ENCODE results near the gene MROH7. TPM values are rescaled to one million over a fixed set of nuclear protein-coding genes. Genes with fewer than 3 reads are reported as not detected.

The MROH7 gene
- total and polyA plus RNA-seq, 2 of the 13 experiments (the other 11 are each of a cell fraction or from before 2014, with no cell fraction given): 0.09 TPM

DNA sequence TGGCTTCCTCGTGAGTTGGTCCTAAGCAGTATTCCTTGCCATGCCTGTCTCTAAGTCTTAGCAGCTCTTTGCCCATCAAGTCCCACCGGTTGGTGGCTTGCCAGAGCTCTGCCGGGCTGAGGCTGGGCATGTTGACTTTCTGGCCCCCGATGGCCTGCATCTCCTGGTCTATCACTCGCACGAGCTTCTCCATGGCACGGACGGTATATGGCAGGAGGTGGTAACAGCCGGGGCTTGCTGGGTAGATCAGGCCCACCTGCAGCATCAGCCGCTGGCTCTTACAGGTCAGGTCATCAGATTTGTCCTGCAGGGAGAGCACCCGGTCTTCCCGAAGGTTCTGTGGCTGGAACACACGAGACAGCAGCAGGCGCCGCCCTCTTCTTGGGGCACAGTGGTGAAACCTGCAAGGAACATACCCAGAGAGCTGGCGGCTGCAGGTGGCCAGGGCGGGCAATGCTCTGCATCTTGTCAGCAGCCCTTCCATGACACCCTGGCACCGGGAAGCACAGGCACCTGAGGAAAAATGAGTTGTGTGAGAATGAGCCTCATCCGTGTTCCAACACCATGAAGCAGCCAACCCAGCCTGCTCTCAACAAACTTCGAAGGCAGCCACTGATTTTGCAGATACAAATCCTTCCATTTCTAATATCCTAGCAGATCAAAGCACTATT is 117.2 kb downstream of the MROH7 start (continued):
- no peak for TF ChIP-seq SRSF9 (IDR thresholded peaks at IDR 0.05; ENCODE audit: borderline replicate concordance, insufficient read depth, low read depth, low read length, poor library complexity, severe bottlenecking)

Other genes with a start within 250 kb of the MROH7 start
- gene SSBP3, start 235.4 kb upstream of the MROH7 start, total RNA-seq (2016; rRNA removed; fragmentation: Illumina TruSeq; extraction: Trizol): 7.5 and 8.5 TPM in 2 replicates
- gene SSBP3, start 235.4 kb upstream of the MROH7 start, polyA plus RNA-seq (2011; rRNA removed): 17.6 and 19.0 TPM in 2 replicates
- 3.0 and 3.3 TPM in 2 replicates for gene ACOT11, start 93.6 kb upstream of the MROH7 start, total RNA-seq (2016; rRNA removed; fragmentation: Illumina TruSeq; extraction: Trizol)
- 2.6 and 2.8 TPM in 2 replicates for gene ACOT11, start 93.6 kb upstream of the MROH7 start, polyA plus RNA-seq (2011; rRNA removed)
- 1.5 and 3.6 TPM in 2 replicates for gene FAM151A, start 18.3 kb upstream of the MROH7 start, total RNA-seq (2016; rRNA removed; fragmentation: Illumina TruSeq; extraction: Trizol)
- gene FAM151A, start 18.3 kb upstream of the MROH7 start, polyA plus RNA-seq (2011; rRNA removed): 0.25 and 0.29 TPM in 2 replicates
- 24.7 and 36.9 TPM in 2 replicates for gene TTC4, start 74.1 kb downstream of the MROH7 start, total RNA-seq (2016; rRNA removed; fragmentation: Illumina TruSeq; extraction: Trizol)
- 12.4 and 13.1 TPM in 2 replicates for gene TTC4, start 74.1 kb downstream of the MROH7 start, polyA plus RNA-seq (2011; rRNA removed)
- 4.6 and 5.5 TPM in 2 replicates for gene PARS2, start 122.7 kb downstream of the MROH7 start, total RNA-seq (2016; rRNA removed; fragmentation: Illumina TruSeq; extraction: Trizol)
- gene PARS2, start 122.7 kb downstream of the MROH7 start, polyA plus RNA-seq (2011; rRNA removed): 2.4 and 3.2 TPM in 2 replicates
- gene TTC22, start 159.5 kb downstream of the MROH7 start, total RNA-seq (2016; rRNA removed; fragmentation: Illumina TruSeq; extraction: Trizol): not detected in 2 replicates
- not detected in 2 replicates for gene TTC22, start 159.5 kb downstream of the MROH7 start, polyA plus RNA-seq (2011; rRNA removed)
- 250 and 448 TPM in 2 replicates for gene DHCR24, start 245.4 kb downstream of the MROH7 start, total RNA-seq (2016; rRNA removed; fragmentation: Illumina TruSeq; extraction: Trizol)
- gene DHCR24, start 245.4 kb downstream of the MROH7 start, polyA plus RNA-seq (2011; rRNA removed): 374 and 484 TPM in 2 replicates

All from HepG2 (cell line).